Measurements from ENCODE around the gene CRACDL.
"Not testable (repeated sequence)": the region's sequence is repeated elsewhere in the genome, so short reads cannot be mapped to it uniquely, and the experiment has no call there.

CRACDL gene

GRCh38 chr2:98776136-98776535, 159.9 kb downstream of the CRACDL start:
- DNase-seq (ENCODE audit: low read depth, low spot score): no peak

GRCh38 chr2:98775146-98775986, 160.7 kb downstream of the CRACDL start:
- no peak for DNase-seq (ENCODE audit: low read depth, low spot score)

- no peak for DNase-seq (ENCODE audit: low read depth, low spot score)
Measured at GRCh38 chr2:98773907-98774306, 162.1 kb downstream of the CRACDL start.

- no peak for DNase-seq (ENCODE audit: low read depth, low spot score)
Measured at GRCh38 chr2:98773169-98773568, 162.9 kb downstream of the CRACDL start.

- DNase-seq (ENCODE audit: low read depth, low spot score): no peak
Measured at GRCh38 chr2:98772536-98772935, 163.5 kb downstream of the CRACDL start.

- no peak for DNase-seq (ENCODE audit: low read depth, low spot score)
Measured at GRCh38 chr2:98771721-98772524, 164.1 kb downstream of the CRACDL start.

GRCh38 chr2:98771264-98771663, 164.8 kb downstream of the CRACDL start:
- peak; percentile 41 for DNase-seq (ENCODE audit: low read depth, low spot score)

GRCh38 chr2:98769784-98770183, 166.2 kb downstream of the CRACDL start:
- peak; percentile 87 for DNase-seq (ENCODE audit: low read depth, low spot score)

- no peak for DNase-seq (ENCODE audit: low read depth, low spot score)
Measured at GRCh38 chr2:98769114-98769476, 166.9 kb downstream of the CRACDL start.

- DNase-seq (ENCODE audit: low read depth, low spot score): no peak
Measured at GRCh38 chr2:98768384-98769113, 167.5 kb downstream of the CRACDL start.

- no peak for DNase-seq (ENCODE audit: low read depth, low spot score)
Measured at GRCh38 chr2:98764499-98764898, 171.5 kb downstream of the CRACDL start.

GRCh38 chr2:98763209-98763951, 172.6 kb downstream of the CRACDL start:
- DNase-seq (ENCODE audit: low read depth, low spot score): no peak

GRCh38 chr2:98761909-98762308, 174.1 kb downstream of the CRACDL start:
- no peak for DNase-seq (ENCODE audit: low read depth, low spot score)

GRCh38 chr2:98761267-98761781, 174.7 kb downstream of the CRACDL start:
- no peak for DNase-seq (ENCODE audit: low read depth, low spot score)

- no peak for DNase-seq (ENCODE audit: low read depth, low spot score)
Measured at GRCh38 chr2:98759827-98760625, 176.0 kb downstream of the CRACDL start.

GRCh38 chr2:98759338-98759737, 176.7 kb downstream of the CRACDL start:
- DNase-seq (ENCODE audit: low read depth, low spot score): no peak

- DNase-seq (ENCODE audit: low read depth, low spot score): no peak
Measured at GRCh38 chr2:98757904-98758421, 178.1 kb downstream of the CRACDL start.

GRCh38 chr2:98753801-98754200, 182.2 kb downstream of the CRACDL start:
- DNase-seq (ENCODE audit: low read depth, low spot score): no peak

- not testable (repeated sequence) for DNase-seq (ENCODE audit: low read depth, low spot score)
Measured at GRCh38 chr2:98752711-98753110, 183.3 kb downstream of the CRACDL start.

GRCh38 chr2:98751748-98752147, 184.3 kb downstream of the CRACDL start:
- no peak for DNase-seq (ENCODE audit: low read depth, low spot score)
